Measurements from ENCODE around the gene ABHD8. TPM values are rescaled to one million over a fixed set of nuclear protein-coding genes. Genes with fewer than 3 reads are reported as not detected.
A peak's percentile ranks its signal among the peaks of the same experiment; 100 is the strongest.

ABHD8 gene
- total RNA-seq, 1 experiment from 2014 or later: 13.2 TPM

DNA sequence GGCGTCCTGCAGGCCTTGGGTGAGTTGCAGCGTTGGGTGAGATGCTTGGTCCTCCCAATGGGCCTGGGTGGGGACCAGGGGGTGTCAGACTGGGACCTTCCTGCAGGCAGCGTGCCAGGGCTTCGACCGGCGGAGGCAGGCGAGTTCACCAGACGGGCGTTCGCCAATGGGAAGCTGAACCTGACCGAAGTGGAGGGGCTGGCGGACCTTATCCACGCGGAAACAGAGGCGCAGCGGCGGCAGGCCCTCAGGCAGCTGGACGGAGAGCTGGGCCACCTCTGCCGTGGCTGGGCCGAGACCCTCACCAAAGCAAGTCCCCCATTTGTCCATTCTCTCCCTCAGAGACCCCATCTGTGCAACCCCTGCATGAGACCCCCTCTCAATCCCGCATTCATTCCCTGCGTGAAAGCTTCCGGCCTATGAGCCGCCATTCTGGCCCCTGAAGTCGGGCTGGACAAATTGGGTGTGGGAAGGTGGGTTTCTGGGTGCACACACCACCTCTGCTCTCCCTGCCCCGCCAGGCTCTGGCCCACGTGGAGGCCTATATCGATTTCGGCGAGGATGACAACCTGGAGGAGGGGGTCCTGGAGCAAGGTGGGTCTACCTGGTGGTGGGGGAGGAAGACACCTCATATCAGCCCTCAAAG lies 35.3 kb upstream of the ABHD8 start:
- ChIA-PET CTCF (interaction anchor here (0.5 to 3.0 kb wide), 13 partner anchors 9 to 238 kb away, joined by 3 to 11 read pairs (median 4); partner anchors contain the start of genes DDA1 and MRPL34), POLR2A (interaction anchor here (1.0 to 1.6 kb wide), 4 partner anchors 10 to 33 kb away, joined by 3 to 11 read pairs (median 5); partner anchors contain the start of genes DDA1 and MRPL34)
- H3K9me3 Mint-ChIP-seq: no peaks in the 10 kb centered on the region
- no peaks in the 10 kb centered on the region for H3K27me3 Mint-ChIP-seq (ENCODE audit: low read depth)
- H3K36me3 Mint-ChIP-seq: peaks cover 7% of the 10 kb centered on the region
- ATAC-seq (no peak), DNase-seq (ENCODE audit: low spot score) (no peak)
- H3K4me3 Mint-ChIP-seq: peak overlapping the region; percentile 99
- peaks cover 38% of the 10 kb centered on the region for H3K4me1 Mint-ChIP-seq
- TF ChIP-seq ZBTB21 (CRISPR knock-in tag; IDR thresholded peaks at IDR 0.05; ENCODE audit: borderline replicate concordance) (no peak), FOXP4 (CRISPR knock-in tag; IDR thresholded peaks at IDR 0.05) (peak; percentile 43; the same call in 1 of the 2 replicates)
- H3K27ac Mint-ChIP-seq: no peak overlapping the region

GRCh38 chr19:17337675-17338432 lies 34.6 kb upstream of the ABHD8 start:
- H3K4me3 Mint-ChIP-seq: peak overlapping the region; percentile 99
- CTCF ChIA-PET: interaction anchor here (0.5 to 3.0 kb wide), 4 partner anchors 10 to 169 kb away, joined by 3 to 11 read pairs (median 6); no protein-coding TSS in a partner anchor
- TF ChIP-seq NFYB (CRISPR knock-in tag; conservative IDR thresholded peaks at IDR 0.05; ENCODE audit: low read depth): no peak
- peak; percentile 72; the same call in 1 of the 2 replicates for TF ChIP-seq ATF1 (CRISPR knock-in tag; IDR thresholded peaks at IDR 0.05)
- TF ChIP-seq ZNF423 (CRISPR knock-in tag; IDR thresholded peaks at IDR 0.05): no peak
- TF ChIP-seq, protein P1, sequence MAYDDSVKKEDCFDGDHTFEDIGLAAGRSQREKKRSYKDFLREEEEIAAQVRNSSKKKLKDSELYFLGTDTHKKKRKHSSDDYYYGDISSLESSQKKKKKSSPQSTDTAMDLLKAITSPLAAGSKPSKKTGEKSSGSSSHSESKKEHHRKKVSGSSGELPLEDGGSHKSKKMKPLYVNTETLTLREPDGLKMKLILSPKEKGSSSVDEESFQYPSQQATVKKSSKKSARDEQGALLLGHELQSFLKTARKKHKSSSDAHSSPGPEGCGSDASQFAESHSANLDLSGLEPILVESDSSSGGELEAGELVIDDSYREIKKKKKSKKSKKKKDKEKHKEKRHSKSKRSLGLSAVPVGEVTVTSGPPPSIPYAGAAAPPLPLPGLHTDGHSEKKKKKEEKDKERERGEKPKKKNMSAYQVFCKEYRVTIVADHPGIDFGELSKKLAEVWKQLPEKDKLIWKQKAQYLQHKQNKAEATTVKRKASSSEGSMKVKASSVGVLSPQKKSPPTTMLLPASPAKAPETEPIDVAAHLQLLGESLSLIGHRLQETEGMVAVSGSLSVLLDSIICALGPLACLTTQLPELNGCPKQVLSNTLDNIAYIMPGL (CRISPR knock-in tag; IDR thresholded peaks at IDR 0.05): peak; percentile 39; the same call in 1 of the 2 replicates
- no peak for TF ChIP-seq EMX1 (CRISPR knock-in tag; IDR thresholded peaks at IDR 0.05)
- TF ChIP-seq MYBL2 (CRISPR knock-in tag; IDR thresholded peaks at IDR 0.05): peak; percentile 11; the same call in 1 of the 2 replicates
- peak; percentile 18; the same call in 1 of the 2 replicates for TF ChIP-seq NFE2L1 (CRISPR knock-in tag; IDR thresholded peaks at IDR 0.05)
- TF ChIP-seq FOXK1 (CRISPR knock-in tag; IDR thresholded peaks at IDR 0.05): no peak
- TF ChIP-seq ZNF317 (CRISPR knock-in tag; IDR thresholded peaks at IDR 0.05; ENCODE audit: borderline replicate concordance, low read depth): 0 out of 2 replicates have a peak, but pooled peaks have one; percentile 30
- TF ChIP-seq, protein P2, sequence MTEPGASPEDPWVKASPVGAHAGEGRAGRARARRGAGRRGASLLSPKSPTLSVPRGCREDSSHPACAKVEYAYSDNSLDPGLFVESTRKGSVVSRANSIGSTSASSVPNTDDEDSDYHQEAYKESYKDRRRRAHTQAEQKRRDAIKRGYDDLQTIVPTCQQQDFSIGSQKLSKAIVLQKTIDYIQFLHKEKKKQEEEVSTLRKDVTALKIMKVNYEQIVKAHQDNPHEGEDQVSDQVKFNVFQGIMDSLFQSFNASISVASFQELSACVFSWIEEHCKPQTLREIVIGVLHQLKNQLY (CRISPR knock-in tag; IDR thresholded peaks at IDR 0.05): 0 out of 2 replicates have a peak, but pooled peaks have one; percentile 72
- TF ChIP-seq PREB (CRISPR knock-in tag; IDR thresholded peaks at IDR 0.05; ENCODE audit: borderline replicate concordance): no peak
- TF ChIP-seq RELA (CRISPR knock-in tag; IDR thresholded peaks at IDR 0.05; ENCODE audit: borderline replicate concordance): 0 out of 2 replicates have a peak, but pooled peaks have one; percentile 4
- TF ChIP-seq ZBTB43 (CRISPR knock-in tag; IDR thresholded peaks at IDR 0.05): 0 out of 2 replicates have a peak, but pooled peaks have one; percentile 63
- 0 out of 2 replicates have a peak, but pooled peaks have one; percentile 31 for TF ChIP-seq GABPB1 (CRISPR knock-in tag; IDR thresholded peaks at IDR 0.05)
- no peak for TF ChIP-seq KAT7 (CRISPR knock-in tag; IDR thresholded peaks at IDR 0.05; ENCODE audit: borderline replicate concordance)
- no peak for TF ChIP-seq MXD4 (CRISPR knock-in tag; IDR thresholded peaks at IDR 0.05; ENCODE audit: borderline replicate concordance)
- H3K27me3 Mint-ChIP-seq (ENCODE audit: low read depth): peaks cover under 1% of the 10 kb centered on the region; the same call in 1 of the 2 replicates
- peaks cover 7% of the 10 kb centered on the region for H3K36me3 Mint-ChIP-seq
- H3K4me1 Mint-ChIP-seq: peaks cover 42% of the 10 kb centered on the region
- ATAC-seq (no peak), DNase-seq (ENCODE audit: low spot score) (peak; percentile 48)
- H3K27ac Mint-ChIP-seq: peak overlapping the region; percentile 70; the same call in 1 of the 2 replicates
- H3K9me3 Mint-ChIP-seq: peaks cover 1% of the 10 kb centered on the region
- POLR2A ChIA-PET: interaction anchor here (0.6 to 1.0 kb wide), 2 partner anchors 32 to 1450 kb away, joined by 3 to 10 read pairs; partner anchors contain the start of gene MRPL34

Measured in WTC11 (cell line).